Fibroblast of the aortic adventitia (primary cell): ENCODE data around the gene RNF183. TPM values are rescaled to one million over a fixed set of nuclear protein-coding genes. Genes with fewer than 3 reads are reported as not detected.
A peak's percentile ranks its signal among the peaks of the same experiment; 100 is the strongest.

Source experiments
- DNase-seq: peaks from one replicate; pipeline ENCODE4 v3.0.0-alpha.2; 2010; ENCODE audit warnings: low read depth
- H3K4me3 ChIP-seq: 2 replicates; pipeline ENCODE4 v1.5.1; 2011; ENCODE audit warnings: low read depth, mild to moderate bottlenecking, control low read depth, low read length, moderate library complexity
- CTCF ChIP-seq: IDR thresholded peaks from 2 replicates; pipeline ENCODE4 v1.5.1; 2011; ENCODE audit warnings: mild to moderate bottlenecking, low read length, control low read depth, inconsistent platforms; ENCODE audit not compliant: insufficient read depth
- total RNA-seq: library from RNA; depleted of rRNA; stranded (reverse); fragments of >200 nt; gene quantifications from 2 replicates; pipeline ENCODE4 v1.2.3, GENCODE V29; 2012; ENCODE audit warnings: low replicate concordance

Gene RNF183, protein sequence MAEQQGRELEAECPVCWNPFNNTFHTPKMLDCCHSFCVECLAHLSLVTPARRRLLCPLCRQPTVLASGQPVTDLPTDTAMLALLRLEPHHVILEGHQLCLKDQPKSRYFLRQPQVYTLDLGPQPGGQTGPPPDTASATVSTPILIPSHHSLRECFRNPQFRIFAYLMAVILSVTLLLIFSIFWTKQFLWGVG
- not detected in 2 replicates for total RNA-seq

DNA sequence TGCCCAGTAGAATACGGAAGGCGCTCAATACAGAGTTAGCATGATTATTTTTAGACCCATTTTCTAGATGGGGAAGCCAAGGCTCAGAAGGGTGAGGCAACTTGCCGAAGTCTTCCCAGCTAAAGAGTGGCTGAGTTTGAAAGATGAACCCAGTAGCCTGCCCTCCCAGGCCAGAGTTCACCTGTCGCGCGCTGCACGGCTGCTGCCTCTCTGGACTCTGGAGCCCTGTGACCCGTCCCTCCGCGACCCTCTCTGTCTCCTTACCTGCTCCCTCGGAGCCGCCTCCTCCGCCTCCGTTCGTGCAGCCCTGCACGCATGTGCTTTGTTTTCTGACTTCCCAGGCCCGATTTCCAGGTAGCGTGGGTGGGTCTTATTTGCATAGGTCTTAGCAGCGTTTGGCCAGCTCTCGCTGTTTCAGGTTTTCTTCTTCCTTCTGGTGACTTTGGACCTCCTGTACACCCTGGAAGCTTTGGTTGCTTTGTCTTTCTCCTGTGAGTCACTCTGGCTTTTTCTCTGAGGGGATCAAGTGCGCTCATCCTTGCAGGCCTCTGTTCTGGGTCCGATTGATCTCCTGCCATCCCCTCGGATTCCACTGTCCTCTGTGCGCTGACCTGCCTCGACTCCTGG, at the start of gene RNF183:
RNF183 (minus strand) TSS at position 585 of the 627 bp plus-strand sequence. CDS start 5,192 bp downstream, outside the sequence.
- no peak for DNase-seq
- no peak within 1 kb of the TSS for H3K4me3 ChIP-seq
- TF ChIP-seq CTCF = no peak

DNA sequence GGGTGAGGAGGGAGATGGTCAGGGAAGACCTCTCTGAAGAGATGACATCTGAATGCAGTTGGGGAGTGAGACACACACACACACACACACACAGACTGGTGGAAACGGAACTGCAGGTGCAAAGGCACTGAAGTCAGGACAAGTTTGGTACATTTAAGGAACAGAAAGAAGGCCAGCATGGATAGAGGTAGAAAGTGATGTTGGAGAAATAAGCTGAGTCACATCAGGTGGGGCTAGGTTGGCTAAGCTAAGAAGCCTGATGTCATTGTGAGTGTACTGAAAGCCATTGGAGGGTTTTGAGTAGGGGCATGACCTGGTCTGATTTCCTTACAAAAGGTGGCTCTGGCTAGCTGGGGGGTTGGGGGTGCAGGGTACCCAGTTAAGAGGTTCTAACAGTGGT, 49.2 kb upstream of the RNF183 start:
- H3K4me3 ChIP-seq = no peak overlapping the region
- no peak for TF ChIP-seq CTCF
- no peak for DNase-seq

DNA sequence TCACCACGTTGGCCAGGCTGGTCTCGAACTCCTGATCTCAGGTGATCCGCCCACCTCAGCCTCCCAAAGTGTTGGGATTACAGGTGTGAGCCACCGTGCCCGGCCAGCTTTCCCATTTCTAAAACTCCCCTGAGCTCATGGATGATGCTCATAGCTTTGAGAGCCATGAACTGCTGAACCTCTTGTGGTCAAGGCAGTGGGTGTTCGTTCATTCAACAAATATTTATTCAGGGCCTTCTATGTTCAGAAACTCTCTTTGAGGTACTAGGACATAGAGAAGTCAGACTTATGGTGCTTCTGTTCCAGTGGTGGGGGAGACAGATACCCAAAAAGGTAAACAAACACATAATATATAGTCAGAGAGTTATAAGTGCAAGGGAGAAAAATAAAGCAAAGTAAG, 48.8 kb upstream of the RNF183 start:
- DNase-seq = no peak
- TF ChIP-seq CTCF = no peak
- H3K4me3 ChIP-seq = no peak overlapping the region

- TF ChIP-seq CTCF = no peak
- no peak for DNase-seq
- H3K4me3 ChIP-seq = no peak overlapping the region
Measured at GRCh38 chr9:113350937-113351336, 47.8 kb upstream of the RNF183 start.

DNA sequence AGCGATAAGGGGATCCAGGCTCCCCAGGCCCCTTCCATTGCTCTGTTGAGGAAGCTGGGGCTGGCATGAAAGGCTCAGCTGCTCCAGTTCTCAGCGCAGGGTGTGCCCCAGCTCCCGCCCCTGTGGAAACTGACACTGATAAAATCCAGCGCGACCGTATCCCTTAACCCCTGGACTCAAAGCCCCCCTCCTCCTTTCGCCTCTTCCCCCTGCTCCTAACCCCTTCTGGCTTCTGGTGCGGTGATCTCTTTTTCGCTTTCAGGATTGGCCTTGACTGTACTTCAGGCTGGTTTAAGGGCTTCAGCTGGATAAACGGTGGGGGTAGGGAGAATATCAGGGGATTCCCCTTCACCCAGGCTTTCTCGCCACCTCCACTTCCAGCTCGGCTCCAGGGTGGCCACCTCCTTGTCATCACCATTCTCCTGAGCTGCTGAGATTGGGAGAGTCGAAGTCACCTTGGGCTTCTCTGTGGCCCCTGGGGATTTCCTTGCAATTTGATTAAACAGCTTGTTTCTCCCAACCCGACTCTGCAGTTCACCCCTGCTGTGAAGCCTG, 47.0 kb upstream of the RNF183 start:
- TF ChIP-seq CTCF = no peak
- H3K4me3 ChIP-seq = no peak overlapping the region
- DNase-seq = no peak

DNA sequence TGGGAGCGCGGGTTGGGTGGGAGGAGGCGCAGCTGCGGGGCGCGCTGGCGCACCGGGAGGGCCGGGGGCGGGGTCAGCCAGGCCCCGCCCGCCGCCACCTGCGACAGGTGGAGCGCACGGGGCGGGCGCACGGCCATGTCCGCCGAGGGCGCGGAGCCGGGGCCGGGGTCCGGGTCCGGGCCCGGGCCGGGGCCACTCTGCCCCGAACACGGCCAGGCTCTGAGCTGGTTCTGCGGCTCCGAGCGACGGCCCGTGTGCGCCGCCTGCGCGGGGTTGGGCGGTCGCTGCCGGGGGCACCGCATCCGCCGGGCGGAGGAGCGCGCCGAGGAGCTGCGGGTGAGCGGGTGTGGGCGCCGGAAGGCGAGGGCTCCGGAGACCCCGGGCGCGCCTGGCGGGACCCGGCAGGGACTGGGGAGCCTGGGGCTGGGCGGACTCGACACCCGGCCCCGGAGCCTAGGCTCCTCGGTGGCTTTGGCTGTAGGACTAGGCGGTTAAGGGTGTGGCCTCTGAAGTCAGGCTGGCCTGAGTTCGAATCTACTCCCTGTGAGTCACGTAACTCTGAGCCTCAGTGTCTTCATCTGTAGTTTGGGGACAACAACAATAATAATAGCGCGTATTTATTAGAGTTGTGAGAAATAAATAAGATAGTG, 46.4 kb upstream of the RNF183 start, which contains the start of gene BSPRY:
BSPRY (plus strand) TSS at position 97 of the 650 bp plus-strand sequence; CDS start at position 136, 39 bp downstream.
- DNase-seq = no peak
- no peak for TF ChIP-seq CTCF
- H3K4me3 ChIP-seq = peak within 1 kb of the TSS; percentile 17
